Measurements from ENCODE around the gene GABBR2.

The GABBR2 gene

DNA sequence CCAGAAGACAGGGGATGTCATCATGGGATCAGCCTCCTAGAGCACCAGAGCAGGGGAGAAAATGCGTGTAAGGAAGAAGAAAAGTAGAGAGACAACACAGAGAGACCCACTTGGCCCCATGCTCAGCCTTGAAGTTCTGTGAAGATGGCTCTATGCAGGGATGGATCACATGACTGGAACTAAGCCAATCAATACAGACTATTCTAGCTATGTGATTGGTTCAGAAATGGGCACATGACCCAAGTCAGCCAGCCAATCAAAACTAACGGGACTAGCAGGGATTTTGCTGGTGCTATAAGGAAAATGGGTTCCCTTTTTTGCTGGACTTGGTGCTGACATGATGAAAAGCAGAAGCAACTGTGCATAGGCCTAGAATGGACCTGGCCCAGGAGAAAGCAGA lies 280.3 kb downstream of the GABBR2 start:
- DNase-seq, result no peak

GRCh38 chr9:98427491-98427890 lies 281.2 kb downstream of the GABBR2 start:
- DNase-seq, result no peak

GRCh38 chr9:98425079-98425478 lies 283.7 kb downstream of the GABBR2 start:
- DNase-seq, result no peak

DNA sequence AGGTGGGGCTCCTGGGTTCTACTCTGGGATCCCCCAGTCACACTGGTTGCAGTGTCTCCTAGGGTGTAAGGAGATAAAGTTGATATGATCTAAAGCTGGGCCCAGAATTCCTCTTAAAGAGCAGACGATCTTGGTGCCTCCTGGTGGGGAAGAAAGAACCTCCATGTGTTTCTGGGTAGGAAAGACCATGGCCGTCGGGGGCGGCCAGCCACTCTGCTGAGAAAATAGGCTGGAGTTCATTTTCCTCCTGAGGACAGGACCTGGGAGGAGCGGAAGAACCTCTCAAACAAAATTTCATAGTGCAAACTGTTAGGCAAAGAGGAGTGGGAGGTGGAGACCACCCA lies 289.5 kb downstream of the GABBR2 start:
- DNase-seq, result no peak

GRCh38 chr9:98418578-98419259 lies 290.0 kb downstream of the GABBR2 start:
- DNase-seq, result no peak

- no peak for DNase-seq
Measured at GRCh38 chr9:98416294-98417248, 292.2 kb downstream of the GABBR2 start.

DNA sequence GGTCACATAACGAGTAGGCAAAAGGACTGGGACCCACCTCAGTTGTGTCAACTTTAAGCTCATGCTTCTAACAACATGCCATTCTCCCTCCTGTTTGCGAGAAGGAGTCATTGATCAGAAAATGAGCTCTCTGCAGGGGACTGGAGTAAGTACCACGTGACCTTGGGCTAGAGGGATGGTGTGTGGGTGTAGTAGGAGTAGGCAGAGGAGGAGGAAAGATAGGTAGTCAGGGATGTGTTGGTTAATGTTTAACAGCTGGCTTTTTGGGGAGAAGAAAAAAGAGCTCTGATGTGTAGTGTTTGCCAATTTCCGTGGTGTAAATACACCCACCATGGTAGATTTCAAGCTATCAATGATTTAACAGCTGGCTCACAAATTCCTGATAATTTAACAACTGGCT lies 293.0 kb downstream of the GABBR2 start:
- no peak for DNase-seq

- no peak for DNase-seq
Measured at GRCh38 chr9:98413084-98413483, 295.7 kb downstream of the GABBR2 start.

- DNase-seq, result no peak
Measured at GRCh38 chr9:98412101-98412842, 296.5 kb downstream of the GABBR2 start.

DNA sequence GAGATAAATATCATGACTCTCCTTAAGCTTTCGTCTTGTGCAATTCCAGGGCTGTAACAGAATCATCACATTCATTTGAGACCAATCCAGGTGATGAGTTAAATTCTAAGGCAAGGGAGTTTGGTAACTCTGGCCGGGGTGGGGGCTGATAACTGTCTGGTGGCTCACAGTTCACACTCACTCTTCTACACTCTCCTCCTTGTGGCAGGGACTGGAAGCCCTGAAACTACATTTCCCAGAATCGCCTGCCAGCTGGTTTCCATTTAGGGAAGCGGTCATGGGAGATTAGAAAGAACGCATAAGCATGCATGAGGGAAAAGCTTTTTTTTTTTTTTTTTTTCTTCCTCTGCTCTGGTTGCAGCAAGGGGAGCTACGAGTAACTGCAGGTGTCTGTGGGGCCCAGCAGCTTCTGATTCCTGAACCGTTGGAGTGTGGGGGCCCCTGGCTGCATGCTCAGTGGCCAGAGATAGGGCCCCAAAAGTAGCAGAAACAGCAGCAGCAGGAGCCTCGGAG lies 298.5 kb downstream of the GABBR2 start:
- peak; percentile 64 for DNase-seq

- no peak for DNase-seq
Measured at GRCh38 chr9:98409719-98410118, 299.0 kb downstream of the GABBR2 start.

- DNase-seq, result no peak
Measured at GRCh38 chr9:98406469-98406868, 302.3 kb downstream of the GABBR2 start.

GRCh38 chr9:98404237-98404636 lies 304.5 kb downstream of the GABBR2 start:
- no peak for DNase-seq

- DNase-seq, result no peak
Measured at GRCh38 chr9:98403715-98404114, 305.0 kb downstream of the GABBR2 start.

DNA sequence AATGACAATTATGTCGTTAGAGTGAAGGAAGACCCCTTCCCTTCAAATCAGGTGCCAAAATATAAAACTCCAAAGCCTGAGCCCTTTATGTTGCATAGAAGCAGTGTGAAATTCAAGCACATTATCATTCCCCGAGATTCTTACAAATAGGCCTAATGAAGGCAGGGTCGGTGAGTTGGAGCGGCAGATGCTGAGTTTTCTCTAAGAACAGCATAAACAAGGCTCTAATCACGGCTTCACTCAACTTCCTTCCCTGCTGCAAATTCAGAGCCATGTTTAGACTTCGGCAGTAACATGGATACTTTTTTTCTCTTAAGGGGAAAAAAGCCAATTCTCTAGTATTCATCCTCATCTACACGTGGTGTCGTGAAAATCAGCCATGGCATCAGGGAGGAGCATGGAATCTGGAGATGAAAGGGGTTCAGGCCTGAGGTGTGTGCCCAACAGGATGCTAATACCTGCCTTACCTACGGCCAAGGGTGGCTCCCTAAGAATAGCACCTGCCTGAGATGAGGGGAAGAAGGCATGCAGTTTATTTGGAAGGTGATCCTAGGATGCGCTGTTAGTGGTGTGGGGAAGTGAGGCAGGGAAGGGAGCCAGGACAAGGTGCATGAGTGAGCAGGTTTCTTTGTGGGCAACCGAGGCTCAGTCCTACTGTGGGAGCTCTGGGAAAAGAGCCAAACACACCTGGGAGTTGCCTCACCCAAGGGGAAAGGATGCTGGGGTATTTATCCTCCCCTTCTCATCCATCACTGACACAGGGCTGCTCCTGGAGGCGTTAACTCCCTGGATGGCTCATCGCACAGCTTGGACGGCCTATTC lies 306.5 kb downstream of the GABBR2 start:
- peak; percentile 47 for DNase-seq

DNA sequence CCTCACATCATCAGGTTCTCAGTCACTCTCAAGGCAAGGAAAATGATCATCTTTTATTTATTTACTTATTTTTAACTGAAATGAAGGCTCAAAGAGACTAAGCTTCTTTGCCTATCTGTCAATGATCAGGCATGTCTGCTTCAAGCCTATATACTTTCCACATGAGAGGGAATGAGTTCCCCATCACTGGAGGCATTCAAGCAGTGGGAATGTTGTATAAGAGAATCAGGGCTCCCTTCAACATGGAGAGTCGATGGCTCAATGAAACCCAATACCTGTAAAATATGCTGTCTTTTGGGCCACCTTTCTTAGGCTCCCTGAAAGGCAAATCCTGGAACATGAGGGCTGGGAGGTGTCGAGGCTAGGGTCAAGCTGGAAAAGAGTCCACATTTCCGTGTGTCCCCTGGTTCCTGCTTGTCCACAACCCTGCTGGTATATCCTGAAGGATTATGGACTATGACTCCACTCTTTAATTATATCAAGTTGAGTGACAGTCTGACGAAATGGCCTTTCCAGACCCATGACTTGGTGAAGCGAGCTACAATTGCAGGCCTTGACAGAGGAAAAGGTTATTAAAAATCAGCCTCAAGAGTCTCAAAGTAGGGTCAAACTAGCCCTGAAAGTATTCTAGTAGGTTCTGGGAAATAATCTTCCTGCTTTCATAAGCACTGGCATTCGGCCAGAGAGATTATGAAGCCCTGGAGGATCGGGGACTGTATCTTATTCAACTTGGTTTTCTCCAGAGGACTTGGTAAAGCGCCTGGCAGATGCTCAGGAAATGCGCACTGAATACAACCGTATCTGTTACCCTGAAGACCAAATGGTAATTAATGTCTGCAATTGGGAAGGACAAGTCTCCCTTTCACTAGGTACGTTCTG lies 307.4 kb downstream of the GABBR2 start:
- DNase-seq, result peak; percentile 71

DNA sequence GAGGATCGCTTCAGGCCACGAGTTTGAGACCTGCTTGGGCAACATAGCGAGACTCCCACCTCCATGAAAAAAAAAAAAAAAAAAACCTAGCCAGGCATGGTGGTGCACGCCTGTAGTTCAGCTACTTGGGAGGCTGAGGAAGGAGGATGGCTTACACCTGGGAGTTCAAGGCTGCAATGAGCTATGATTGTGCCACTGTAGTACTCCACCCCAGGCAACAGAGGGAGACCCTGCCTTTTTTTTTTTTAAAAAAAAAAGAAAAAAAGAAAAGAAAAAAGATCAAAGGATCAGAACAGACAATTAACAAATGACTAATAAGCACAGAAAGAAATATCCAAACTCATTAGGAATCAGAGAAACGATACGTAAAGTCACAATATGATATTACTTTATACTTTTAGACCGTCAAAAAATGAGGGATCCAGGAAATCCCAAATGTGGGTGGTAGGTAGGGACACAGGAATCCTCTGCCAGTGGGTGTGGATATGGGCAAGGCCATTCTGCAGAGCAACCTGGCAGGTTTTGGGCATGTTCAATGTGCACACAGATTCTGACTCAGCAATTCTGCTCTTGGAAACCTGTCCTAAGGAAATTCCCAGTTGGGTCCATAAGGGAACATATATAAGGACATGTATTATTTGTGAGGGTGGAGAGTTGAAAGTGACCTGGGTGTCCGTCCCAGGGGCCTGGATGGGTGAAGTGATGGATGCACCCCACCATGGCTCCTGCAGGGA lies 308.6 kb downstream of the GABBR2 start:
- no peak for DNase-seq

DNA sequence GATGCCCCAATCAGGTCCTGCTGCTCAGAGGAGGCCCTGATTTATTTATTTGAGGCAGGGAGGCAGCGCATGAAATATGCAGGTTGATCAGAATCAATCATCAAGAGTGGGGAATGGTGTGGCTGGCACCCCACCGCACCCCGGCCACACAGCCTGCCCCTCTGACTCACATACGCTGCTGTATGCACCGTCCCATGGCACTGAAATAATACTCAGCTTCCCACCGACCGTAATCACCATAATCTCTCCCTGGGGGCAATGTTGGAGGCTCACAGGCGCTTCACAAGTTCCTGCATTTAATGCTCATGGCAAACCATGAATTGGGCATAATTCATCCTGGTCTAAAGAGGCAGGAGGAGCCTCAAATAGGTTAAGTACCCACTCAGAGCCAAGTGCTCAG lies 312.1 kb downstream of the GABBR2 start:
- no peak for DNase-seq

GRCh38 chr9:98396236-98396635 lies 312.5 kb downstream of the GABBR2 start:
- no peak for DNase-seq

- DNase-seq, result no peak
Measured at GRCh38 chr9:98391867-98392266, 316.9 kb downstream of the GABBR2 start.

GRCh38 chr9:98391406-98391805 lies 317.3 kb downstream of the GABBR2 start:
- DNase-seq, result no peak

Measured in NCI-H2171 (cell line).